Measurements from ENCODE around the gene TMEM158. TPM values are rescaled to one million over a fixed set of nuclear protein-coding genes. Genes with fewer than 3 reads are reported as not detected.

The TMEM158 gene
- polyA plus RNA-seq, 4 donors = 0.27 to 1.4 (median 0.97) TPM; not detected in 1

GRCh38 chr3:45204136-45204535 is 22.0 kb downstream of the TMEM158 start:
- Histone ChIP-seq H3K27me3 (ENCODE audit: control insufficient read depth in 3 of 3, insufficient read depth in 3 of 3, low read length in 3 of 3) (no peaks in the 10 kb centered on the region), H3K4me1 (ENCODE audit: control insufficient read depth in 3 of 3, insufficient read depth in 2 of 3, low read depth in 1 of 3, low read length in 2 of 3) (peaks cover 0 to 3% (median 2%) of the 10 kb centered on the region in 3 donors), H3K27ac (ENCODE audit: low read depth in 1 of 3, low read length in 2 of 3) (no peak overlapping the region), H3K36me3 (ENCODE audit: control insufficient read depth in 3 of 3, insufficient read depth in 2 of 3, low read depth in 1 of 3, low read length in 3 of 3) (no peaks in the 10 kb centered on the region), H3K9me3 (ENCODE audit: control insufficient read depth in 2 of 2, insufficient read depth in 1 of 2, low read depth in 1 of 2, low read length in 1 of 2) (no peaks in the 10 kb centered on the region), H3K4me3 (ENCODE audit: low read depth in 1 of 3, low read length in 3 of 3) (no peak overlapping the region)
- DNase-seq (no peak), FAIRE-seq (no peak)
- 50 to 60% (median 56%) methylated on average over 3 of the region's 3 CpGs for WGBS, 3 donors

GRCh38 chr3:45199837-45200648 is 26.0 kb downstream of the TMEM158 start:
- Histone ChIP-seq H3K27me3 (ENCODE audit: control insufficient read depth in 3 of 3, insufficient read depth in 3 of 3, low read length in 3 of 3) (no peaks in the 10 kb centered on the region), H3K9me3 (ENCODE audit: control insufficient read depth in 2 of 2, insufficient read depth in 1 of 2, low read depth in 1 of 2, low read length in 1 of 2) (no peaks in the 10 kb centered on the region), H3K4me1 (ENCODE audit: control insufficient read depth in 3 of 3, insufficient read depth in 2 of 3, low read depth in 1 of 3, low read length in 2 of 3) (peaks cover 0 to 3% (median 2%) of the 10 kb centered on the region in 3 donors), H3K27ac (ENCODE audit: low read depth in 1 of 3, low read length in 2 of 3) (no peak overlapping the region), H3K36me3 (ENCODE audit: control insufficient read depth in 3 of 3, insufficient read depth in 2 of 3, low read depth in 1 of 3, low read length in 3 of 3) (no peaks in the 10 kb centered on the region), H3K4me3 (ENCODE audit: low read depth in 1 of 3, low read length in 3 of 3) (no peak overlapping the region)
- 48 to 62% (median 49%) methylated on average over 8 of the region's 8 CpGs for WGBS, 3 donors
- no peak for FAIRE-seq
- peak; percentile 77 to 78 for DNase-seq

- FAIRE-seq (no peak), DNase-seq (no peak)
- Histone ChIP-seq H3K36me3 (ENCODE audit: control insufficient read depth in 3 of 3, insufficient read depth in 2 of 3, low read depth in 1 of 3, low read length in 3 of 3) (no peaks in the 10 kb centered on the region), H3K4me3 (ENCODE audit: low read depth in 1 of 3, low read length in 3 of 3) (no peak overlapping the region), H3K27me3 (ENCODE audit: control insufficient read depth in 3 of 3, insufficient read depth in 3 of 3, low read length in 3 of 3) (no peaks in the 10 kb centered on the region), H3K9me3 (ENCODE audit: control insufficient read depth in 2 of 2, insufficient read depth in 1 of 2, low read depth in 1 of 2, low read length in 1 of 2) (no peaks in the 10 kb centered on the region), H3K4me1 (ENCODE audit: control insufficient read depth in 3 of 3, insufficient read depth in 2 of 3, low read depth in 1 of 3, low read length in 2 of 3) (peaks cover 0 to 3% (median 2%) of the 10 kb centered on the region in 3 donors), H3K27ac (ENCODE audit: low read depth in 1 of 3, low read length in 2 of 3) (no peak overlapping the region)
- 65 to 78% (median 69%) methylated on average over 5 of the region's 5 CpGs for WGBS, 3 donors
These were observed 27.5 kb downstream of the TMEM158 start for GRCh38 chr3:45198264-45199260.

- Histone ChIP-seq H3K4me1 (ENCODE audit: control insufficient read depth in 3 of 3, insufficient read depth in 2 of 3, low read depth in 1 of 3, low read length in 2 of 3) (peaks cover 0 to 2% (median 0%) of the 10 kb centered on the region in 3 donors), H3K36me3 (ENCODE audit: control insufficient read depth in 3 of 3, insufficient read depth in 2 of 3, low read depth in 1 of 3, low read length in 3 of 3) (no peaks in the 10 kb centered on the region), H3K27ac (ENCODE audit: low read depth in 1 of 3, low read length in 2 of 3) (no peak overlapping the region), H3K9me3 (ENCODE audit: control insufficient read depth in 2 of 2, insufficient read depth in 1 of 2, low read depth in 1 of 2, low read length in 1 of 2) (no peaks in the 10 kb centered on the region), H3K4me3 (ENCODE audit: low read depth in 1 of 3, low read length in 3 of 3) (no peak overlapping the region), H3K27me3 (ENCODE audit: control insufficient read depth in 3 of 3, insufficient read depth in 3 of 3, low read length in 3 of 3) (no peaks in the 10 kb centered on the region)
- FAIRE-seq = no peak
- WGBS, 3 donors = 86 to 90% (median 87%) methylated on average over 5 of the region's 5 CpGs
- DNase-seq = no peak
These were observed 31.3 kb downstream of the TMEM158 start for GRCh38 chr3:45194791-45195190.

- Histone ChIP-seq H3K4me3 (ENCODE audit: low read depth in 1 of 3, low read length in 3 of 3) (no peak overlapping the region), H3K27me3 (ENCODE audit: control insufficient read depth in 3 of 3, insufficient read depth in 3 of 3, low read length in 3 of 3) (no peaks in the 10 kb centered on the region), H3K27ac (ENCODE audit: low read depth in 1 of 3, low read length in 2 of 3) (no peak overlapping the region), H3K9me3 (ENCODE audit: control insufficient read depth in 2 of 2, insufficient read depth in 1 of 2, low read depth in 1 of 2, low read length in 1 of 2) (no peaks in the 10 kb centered on the region), H3K4me1 (ENCODE audit: control insufficient read depth in 3 of 3, insufficient read depth in 2 of 3, low read depth in 1 of 3, low read length in 2 of 3) (no peaks in the 10 kb centered on the region), H3K36me3 (ENCODE audit: control insufficient read depth in 3 of 3, insufficient read depth in 2 of 3, low read depth in 1 of 3, low read length in 3 of 3) (no peaks in the 10 kb centered on the region)
- WGBS, 3 donors = 48 to 58% (median 52%) methylated on average over 3 of the region's 3 CpGs
- DNase-seq (no peak), FAIRE-seq (no peak)
These were observed 34.1 kb downstream of the TMEM158 start for GRCh38 chr3:45191924-45192417.

- Histone ChIP-seq H3K27ac (ENCODE audit: low read depth in 1 of 3, low read length in 2 of 3) (no peak overlapping the region), H3K36me3 (ENCODE audit: control insufficient read depth in 3 of 3, insufficient read depth in 2 of 3, low read depth in 1 of 3, low read length in 3 of 3) (no peaks in the 10 kb centered on the region), H3K4me3 (ENCODE audit: low read depth in 1 of 3, low read length in 3 of 3) (no peak overlapping the region), H3K27me3 (ENCODE audit: control insufficient read depth in 3 of 3, insufficient read depth in 3 of 3, low read length in 3 of 3) (no peaks in the 10 kb centered on the region), H3K4me1 (ENCODE audit: control insufficient read depth in 3 of 3, insufficient read depth in 2 of 3, low read depth in 1 of 3, low read length in 2 of 3) (no peaks in the 10 kb centered on the region), H3K9me3 (ENCODE audit: control insufficient read depth in 2 of 2, insufficient read depth in 1 of 2, low read depth in 1 of 2, low read length in 1 of 2) (no peaks in the 10 kb centered on the region)
- FAIRE-seq = no peak
- DNase-seq = no peak
- WGBS, 3 donors = 90 to 92% (median 92%) methylated on average over 4 of the region's 4 CpGs
These were observed 34.7 kb downstream of the TMEM158 start for GRCh38 chr3:45191424-45191823.

- Histone ChIP-seq H3K4me1 (ENCODE audit: control insufficient read depth in 3 of 3, insufficient read depth in 2 of 3, low read depth in 1 of 3, low read length in 2 of 3) (no peaks in the 10 kb centered on the region), H3K27me3 (ENCODE audit: control insufficient read depth in 3 of 3, insufficient read depth in 3 of 3, low read length in 3 of 3) (no peaks in the 10 kb centered on the region), H3K27ac (ENCODE audit: low read depth in 1 of 3, low read length in 2 of 3) (no peak overlapping the region), H3K36me3 (ENCODE audit: control insufficient read depth in 3 of 3, insufficient read depth in 2 of 3, low read depth in 1 of 3, low read length in 3 of 3) (no peaks in the 10 kb centered on the region), H3K4me3 (ENCODE audit: low read depth in 1 of 3, low read length in 3 of 3) (no peak overlapping the region), H3K9me3 (ENCODE audit: control insufficient read depth in 2 of 2, insufficient read depth in 1 of 2, low read depth in 1 of 2, low read length in 1 of 2) (no peaks in the 10 kb centered on the region)
- WGBS, 3 donors = 71 to 75% (median 74%) methylated on average over 7 to 8 of the region's 8 CpGs
- FAIRE-seq (no peak), DNase-seq (no peak)
These were observed 37.1 kb downstream of the TMEM158 start for GRCh38 chr3:45188719-45189659.

Measured in small intestine (tissue), 7 donors.